Stimulated activated CD8-positive, alpha-beta memory T cell treated with anti-CD3 and anti-CD28 coated beads, Interleukin-7, amount 100 ng/mL, for 48 hours (primary cell): ENCODE measurements around the gene XIRP2.

ENCODE experiments used
- DNase-seq, 2 donors: peaks; one replicate each; pipeline ENCODE4 v3.0.0-alpha.2; 2020; ENCODE audit warnings: low read depth in 1 of 2; ENCODE audit errors: extremely low read depth in 1 of 2

XIRP2 gene

GRCh38 chr2:166926657-166927056, 38.4 kb downstream of the XIRP2 start:
- no peak for DNase-seq

GRCh38 chr2:166932032-166932431, 43.8 kb downstream of the XIRP2 start:
- DNase-seq = no peak

DNA sequence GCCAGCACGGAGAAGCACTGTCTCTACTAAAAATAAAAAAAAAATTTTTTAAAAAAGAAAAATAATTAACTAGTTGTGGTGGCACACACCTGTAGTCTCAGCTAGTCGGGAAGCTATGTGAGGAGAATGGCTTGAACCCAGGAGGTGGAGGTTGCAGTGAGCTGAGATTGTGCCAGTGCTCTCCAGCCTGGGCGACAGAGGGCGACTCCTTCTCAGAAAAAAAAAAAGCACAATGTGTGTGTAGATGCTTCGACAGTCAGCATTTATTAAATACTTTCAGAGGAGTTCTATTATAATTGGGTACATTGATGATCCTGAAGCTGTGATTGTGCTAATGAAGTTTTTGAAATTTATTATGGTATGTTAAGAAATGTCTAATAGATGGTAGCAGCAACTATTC, 46.5 kb downstream of the XIRP2 start:
- DNase-seq = no peak

DNA sequence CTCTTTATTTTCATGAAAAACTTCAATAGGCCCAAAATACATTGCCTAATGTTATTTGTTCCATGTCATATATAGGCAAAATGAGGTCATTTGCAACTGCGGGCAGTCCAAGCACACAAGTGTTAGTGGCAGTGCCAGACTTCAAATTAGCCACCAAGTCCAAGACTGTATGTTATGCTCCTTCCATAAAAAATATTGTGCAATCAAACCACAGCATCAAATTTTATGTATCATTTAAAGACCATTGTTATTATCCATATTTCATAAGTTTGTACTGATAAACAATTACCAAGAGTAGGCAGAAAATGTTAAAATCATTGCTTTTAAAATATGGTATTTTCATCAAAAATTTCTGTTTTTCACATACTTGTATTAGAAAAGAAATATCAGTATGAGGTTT, 54.1 kb downstream of the XIRP2 start:
- DNase-seq = no peak

GRCh38 chr2:166944909-166945308, 56.6 kb downstream of the XIRP2 start:
- no peak for DNase-seq

DNA sequence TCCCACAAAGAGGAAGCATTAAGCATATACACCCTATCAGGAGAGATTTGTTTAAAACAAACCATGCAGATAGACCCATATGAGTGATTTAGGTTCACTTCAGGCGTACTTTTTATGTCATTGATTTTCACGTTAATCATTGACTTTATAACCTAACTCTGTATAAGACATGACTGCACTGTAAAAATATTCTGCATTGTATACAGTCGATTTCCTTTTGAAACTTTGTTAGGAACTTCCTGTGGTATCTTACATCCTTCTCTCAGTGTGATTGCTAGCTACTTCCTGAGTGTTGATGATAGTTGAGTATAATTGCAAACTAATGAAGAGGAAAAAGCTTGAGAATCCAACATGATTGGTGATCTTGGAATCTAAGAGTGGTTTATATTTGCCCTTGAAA, 69.4 kb downstream of the XIRP2 start:
- no peak for DNase-seq

DNA sequence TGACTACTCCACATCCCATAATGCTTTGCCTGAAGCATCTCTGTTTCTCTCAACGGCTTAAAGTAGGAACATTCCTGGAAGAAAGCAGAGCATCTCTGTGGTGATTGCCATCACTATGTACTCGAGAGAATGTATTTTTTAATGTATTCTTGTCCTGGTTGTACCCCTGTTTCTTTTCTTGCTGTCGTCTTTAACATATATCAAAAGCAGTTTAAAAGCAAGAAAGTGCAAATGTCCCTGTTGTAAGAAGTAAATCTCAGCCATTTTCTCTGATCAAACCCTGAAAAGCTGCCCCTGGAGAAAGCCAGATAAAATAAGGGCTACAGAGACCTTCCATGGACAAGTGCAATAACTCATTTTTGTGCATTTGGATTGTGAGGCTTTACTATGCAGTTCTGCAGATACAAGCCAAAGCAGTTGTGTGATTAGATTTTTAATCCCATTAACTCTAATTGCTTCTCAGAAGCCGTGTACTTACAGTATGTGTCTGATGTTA, 70.8 kb downstream of the XIRP2 start:
- no peak for DNase-seq

DNA sequence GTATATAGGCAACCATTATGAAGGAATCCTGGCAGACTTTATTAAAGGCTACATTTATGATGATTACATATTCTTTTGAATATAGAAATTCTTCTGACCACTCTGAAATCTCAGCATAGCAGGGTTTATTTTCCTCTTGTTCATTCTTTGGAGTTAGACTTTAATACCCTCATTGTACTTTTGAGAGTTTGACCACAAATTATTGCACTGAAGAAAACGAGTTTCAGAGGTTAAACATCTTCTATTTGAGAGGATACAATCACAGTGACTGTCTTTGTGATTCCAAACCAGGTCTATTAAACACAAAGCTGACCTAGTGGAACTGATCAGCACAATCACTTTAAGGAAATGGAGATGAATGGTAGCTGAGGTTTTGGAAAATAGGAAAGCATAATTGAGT, 71.3 kb downstream of the XIRP2 start:
- DNase-seq = no peak

DNA sequence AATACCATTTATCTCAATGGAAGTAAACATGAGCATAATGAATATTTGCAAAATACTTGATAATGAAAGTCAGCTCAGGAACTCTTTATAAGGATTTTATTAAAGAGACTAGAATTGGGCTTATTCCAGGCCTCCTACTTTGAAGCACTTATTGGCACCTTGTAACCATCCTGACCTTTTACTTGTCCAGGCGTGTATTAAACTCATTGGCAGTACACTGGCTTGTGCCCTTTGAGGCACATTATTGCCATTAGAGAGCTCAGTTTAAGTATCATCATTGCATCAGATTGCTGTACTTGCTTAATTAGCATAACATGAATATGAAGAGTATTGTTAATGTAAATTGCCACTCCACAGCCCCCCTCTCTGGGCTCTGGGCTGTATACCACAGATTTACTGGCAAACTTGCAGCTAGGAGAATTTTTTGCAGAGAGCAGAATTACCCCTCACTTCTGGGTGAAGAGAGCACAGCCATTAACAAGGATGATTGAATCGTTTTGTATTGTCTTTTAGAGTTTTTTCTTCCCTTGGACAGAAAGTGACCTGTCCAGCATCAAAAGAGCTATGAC, 72.5 kb downstream of the XIRP2 start:
- no peak for DNase-seq

DNA sequence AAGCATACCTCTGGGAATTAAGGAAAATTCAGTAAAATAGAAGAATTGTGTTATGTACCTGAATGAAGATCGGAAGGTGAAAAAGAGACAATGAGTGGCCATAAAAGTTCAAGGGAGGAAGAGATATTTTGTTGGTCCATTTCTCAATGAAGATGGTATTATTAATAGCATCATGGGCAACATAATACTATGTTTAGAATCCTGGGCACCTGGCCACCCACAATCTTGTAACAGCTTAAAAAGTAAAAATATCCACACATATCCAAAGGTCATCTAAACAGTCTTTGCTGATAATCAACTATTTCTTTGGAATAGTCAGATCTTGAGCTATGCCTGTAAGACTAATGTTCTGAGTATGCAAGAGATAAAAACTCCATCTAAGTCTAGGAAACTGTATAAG, 73.7 kb downstream of the XIRP2 start:
- no peak for DNase-seq

GRCh38 chr2:166969486-166969885, 81.2 kb downstream of the XIRP2 start:
- DNase-seq = no peak

GRCh38 chr2:166972002-166972401, 83.7 kb downstream of the XIRP2 start:
- no peak for DNase-seq

DNA sequence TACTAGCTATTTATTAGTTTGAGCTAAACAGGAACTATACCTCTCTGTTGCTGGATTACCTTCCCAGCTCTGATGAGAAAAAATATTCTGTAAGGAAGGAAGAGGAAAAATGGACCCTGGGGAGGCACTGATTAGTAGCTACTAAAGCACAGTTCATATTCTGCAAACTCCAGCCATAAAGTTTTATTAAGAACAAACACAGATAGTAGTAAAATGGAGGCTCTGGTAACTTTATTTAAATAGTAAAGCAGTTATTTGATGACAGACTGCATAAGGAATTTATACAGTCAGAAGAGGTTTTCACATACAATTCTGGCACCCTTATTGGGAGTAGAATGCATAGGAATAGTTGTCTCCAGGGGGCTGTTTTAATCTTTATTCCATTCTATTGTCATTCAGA, 84.1 kb downstream of the XIRP2 start:
- DNase-seq = no peak

GRCh38 chr2:166984188-166984587, 95.9 kb downstream of the XIRP2 start:
- no peak for DNase-seq

DNA sequence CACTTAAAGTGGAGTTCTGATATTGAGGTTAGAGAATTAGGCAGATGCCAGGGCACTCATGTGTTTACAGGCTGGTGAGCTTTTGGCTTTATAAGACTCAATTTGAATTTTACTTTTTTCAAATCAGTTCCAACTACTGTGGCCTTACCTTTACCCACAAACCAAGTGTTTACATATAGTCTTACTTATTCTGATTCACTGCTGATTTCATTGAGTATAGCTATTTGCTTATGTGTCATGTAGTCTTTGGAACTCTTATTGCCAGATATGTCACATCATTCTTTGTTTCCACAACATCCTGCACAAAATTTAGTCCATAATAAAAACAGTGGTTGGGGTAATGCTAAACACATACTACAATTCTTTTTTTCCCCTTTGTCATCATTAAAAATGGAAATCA, 96.5 kb downstream of the XIRP2 start:
- no peak for DNase-seq

GRCh38 chr2:166994588-166995336, 106.5 kb downstream of the XIRP2 start:
- no peak for DNase-seq

- DNase-seq = no peak
Measured at GRCh38 chr2:166996465-166996864, 108.2 kb downstream of the XIRP2 start.

- no peak for DNase-seq
Measured at GRCh38 chr2:167001165-167001564, 112.9 kb downstream of the XIRP2 start.

GRCh38 chr2:167005096-167005495, 116.8 kb downstream of the XIRP2 start:
- DNase-seq = no peak

DNA sequence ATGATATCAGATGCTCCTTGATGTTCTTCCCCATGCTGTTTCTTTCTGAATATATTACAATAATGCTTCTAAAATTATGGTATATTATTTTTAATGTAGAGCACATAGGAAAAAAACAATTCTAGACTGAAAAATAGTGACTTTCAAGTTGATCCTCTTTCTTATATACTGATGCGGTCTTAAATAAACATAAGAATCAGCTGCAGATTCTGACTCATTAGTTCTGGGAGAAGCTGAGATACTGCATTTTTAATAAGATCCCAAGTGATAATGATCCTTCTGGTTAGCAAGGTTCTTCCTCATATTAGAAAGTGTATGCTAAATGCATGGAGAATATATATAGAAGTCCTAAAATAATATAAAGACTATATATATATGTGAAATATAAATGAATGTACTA, 124.9 kb downstream of the XIRP2 start:
- no peak for DNase-seq

- DNase-seq = no peak
Measured at GRCh38 chr2:167015806-167016205, 127.5 kb downstream of the XIRP2 start.

DNA sequence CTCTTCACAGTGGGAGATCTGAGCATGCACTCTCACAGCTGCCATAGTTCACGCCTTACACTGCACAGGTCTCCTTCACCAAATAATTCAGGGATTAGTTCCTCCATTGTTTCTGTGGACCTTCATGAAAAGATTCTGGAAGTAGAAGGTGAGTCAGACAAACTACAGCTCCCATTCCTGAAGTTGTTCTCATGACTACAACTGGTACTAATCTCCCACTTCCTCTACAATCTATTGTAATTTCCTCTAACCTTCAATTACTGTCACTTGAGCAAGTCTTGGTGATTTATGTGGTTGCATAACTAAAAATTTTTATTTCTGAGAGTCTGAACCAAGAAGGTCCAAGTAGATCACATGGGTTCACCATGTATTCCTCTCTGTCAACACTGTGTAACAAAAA, 128.7 kb downstream of the XIRP2 start:
- DNase-seq = no peak

DNA sequence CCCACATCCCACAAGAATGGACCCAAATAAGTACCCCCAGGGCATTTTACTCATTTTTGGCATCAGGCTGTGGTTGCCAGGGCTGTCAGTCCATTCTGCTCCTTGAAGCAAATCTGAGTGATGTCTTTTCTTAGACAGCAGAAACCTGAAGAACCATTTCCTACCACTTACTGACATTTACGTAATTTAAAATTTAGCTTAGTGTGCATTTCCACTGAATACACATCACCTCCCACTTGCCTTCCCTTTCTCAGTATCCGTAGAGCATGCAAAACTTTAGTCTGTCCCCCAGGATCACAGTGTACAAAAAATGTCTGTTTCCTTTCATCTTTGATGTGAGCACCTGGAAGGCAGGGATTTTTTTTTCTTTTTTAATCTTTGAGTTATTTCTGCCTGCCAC, 130.3 kb downstream of the XIRP2 start:
- DNase-seq = no peak
